ENCODE results near the gene ZNF100. TPM values are rescaled to one million over a fixed set of nuclear protein-coding genes. Genes with fewer than 3 reads are reported as not detected.
A peak's percentile ranks its signal among the peaks of the same experiment; 100 is the strongest.

ZNF100 gene
- total RNA-seq, 2 experiments from 2014 or later: 24.7 to 27.0 TPM

- no peaks in the 10 kb centered on the region for H3K9me3 Mint-ChIP-seq (ENCODE audit: low read depth)
- no peaks in the 10 kb centered on the region for H3K4me1 Mint-ChIP-seq
- DNase-seq (no peak), ATAC-seq (no peak)
- intact Hi-C loops (cut with DNase I, micrococcal nuclease): no loop called here
- no peak overlapping the region for H3K27ac Mint-ChIP-seq
- H3K36me3 Mint-ChIP-seq (ENCODE audit: low read depth): no peaks in the 10 kb centered on the region
- ChIA-PET CTCF (interaction anchor here (1.5 kb wide), 1 partner anchor 8 kb away, joined by 5 read pairs; no protein-coding TSS in a partner anchor), POLR2A (no interaction called here)
- H3K4me3 Mint-ChIP-seq: no peak overlapping the region
- no peaks in the 10 kb centered on the region for H3K27me3 Mint-ChIP-seq
Observed at GRCh38 chr19:21704320-21704719, 63.1 kb downstream of the ZNF100 start.

GRCh38 chr19:21699197-21699596, 68.2 kb downstream of the ZNF100 start:
- intact Hi-C loops (cut with DNase I, micrococcal nuclease): loop anchor here (2.0 to 10.0 kb wide), 3 partner anchors 214 to 1176 kb away; no protein-coding TSS in a partner anchor
- DNase-seq: no peak
- Mint-ChIP-seq H3K27ac (no peak overlapping the region), H3K36me3 (ENCODE audit: low read depth) (no peaks in the 10 kb centered on the region), H3K4me3 (no peak overlapping the region), H3K4me1 (no peaks in the 10 kb centered on the region), H3K9me3 (ENCODE audit: low read depth) (no peaks in the 10 kb centered on the region), H3K27me3 (no peaks in the 10 kb centered on the region)
- ChIA-PET POLR2A (no interaction called here), CTCF (interaction anchor here (1.3 kb wide), 1 partner anchor 10 kb away, joined by 3 read pairs; no protein-coding TSS in a partner anchor)
- ATAC-seq: no peak

- H3K4me3 Mint-ChIP-seq: no peak overlapping the region
- no peak overlapping the region for H3K27ac Mint-ChIP-seq
- ATAC-seq: no peak
- intact Hi-C loops (cut with DNase I, micrococcal nuclease): loop anchor here (1.0 to 10.0 kb wide), 5 partner anchors 213 to 1177 kb away; no protein-coding TSS in a partner anchor
- no peaks in the 10 kb centered on the region for H3K9me3 Mint-ChIP-seq (ENCODE audit: low read depth)
- ChIA-PET CTCF (interaction anchor here (0.6 to 1.1 kb wide), 3 partner anchors 9 to 495 kb away, joined by 3 to 4 read pairs (median 3); no protein-coding TSS in a partner anchor), POLR2A (no interaction called here)
- H3K36me3 Mint-ChIP-seq (ENCODE audit: low read depth): no peaks in the 10 kb centered on the region
- H3K27me3 Mint-ChIP-seq: no peaks in the 10 kb centered on the region
- no peak for DNase-seq
- H3K4me1 Mint-ChIP-seq: no peaks in the 10 kb centered on the region
Observed at GRCh38 chr19:21698215-21698614, 69.2 kb downstream of the ZNF100 start.

GRCh38 chr19:21697698-21698097, 69.7 kb downstream of the ZNF100 start:
- CTCF ChIA-PET: interaction anchor here (0.6 to 1.1 kb wide), 5 partner anchors 9 to 494 kb away, joined by 3 to 4 read pairs (median 3); no protein-coding TSS in a partner anchor
- no peaks in the 10 kb centered on the region for H3K9me3 Mint-ChIP-seq (ENCODE audit: low read depth)
- POLR2A ChIA-PET: no interaction called here
- no peak overlapping the region for H3K27ac Mint-ChIP-seq
- intact Hi-C loops (cut with DNase I, micrococcal nuclease): loop anchor here (1.0 to 10.0 kb wide), 5 partner anchors 213 to 1177 kb away; no protein-coding TSS in a partner anchor
- no peaks in the 10 kb centered on the region for H3K4me1 Mint-ChIP-seq
- H3K36me3 Mint-ChIP-seq (ENCODE audit: low read depth): no peaks in the 10 kb centered on the region
- no peak overlapping the region for H3K4me3 Mint-ChIP-seq
- no peaks in the 10 kb centered on the region for H3K27me3 Mint-ChIP-seq
- DNase-seq: no peak
- ATAC-seq: no peak

- Mint-ChIP-seq H3K27ac (no peak overlapping the region), H3K4me3 (no peak overlapping the region), H3K9me3 (ENCODE audit: low read depth) (no peaks in the 10 kb centered on the region), H3K4me1 (no peaks in the 10 kb centered on the region), H3K27me3 (no peaks in the 10 kb centered on the region), H3K36me3 (ENCODE audit: low read depth) (no peaks in the 10 kb centered on the region)
- ChIA-PET CTCF (interaction anchor here (0.6 to 0.7 kb wide), 3 partner anchors 47 to 269 kb away, joined by 3 read pairs; no protein-coding TSS in a partner anchor), POLR2A (no interaction called here)
- ATAC-seq: no peak
- intact Hi-C loops (cut with DNase I, micrococcal nuclease): loop anchor here (10.0 kb wide), 2 partner anchors 210 to 1180 kb away; no protein-coding TSS in a partner anchor
- DNase-seq: no peak
Observed at GRCh38 chr19:21694171-21694906, 73.0 kb downstream of the ZNF100 start.

GRCh38 chr19:21693399-21693798, 74.0 kb downstream of the ZNF100 start:
- ChIA-PET POLR2A (no interaction called here), CTCF (interaction anchor here (0.6 to 0.7 kb wide), 2 partner anchors 57 to 268 kb away, joined by 3 read pairs; no protein-coding TSS in a partner anchor)
- ATAC-seq (no peak), DNase-seq (no peak)
- no peaks in the 10 kb centered on the region for H3K9me3 Mint-ChIP-seq (ENCODE audit: low read depth)
- no peaks in the 10 kb centered on the region for H3K36me3 Mint-ChIP-seq (ENCODE audit: low read depth)
- no peak overlapping the region for H3K4me3 Mint-ChIP-seq
- no peaks in the 10 kb centered on the region for H3K4me1 Mint-ChIP-seq
- H3K27ac Mint-ChIP-seq: no peak overlapping the region
- H3K27me3 Mint-ChIP-seq: no peaks in the 10 kb centered on the region
- intact Hi-C loops (cut with DNase I, micrococcal nuclease): loop anchor here (10.0 kb wide), 2 partner anchors 209 to 1181 kb away; no protein-coding TSS in a partner anchor

GRCh38 chr19:21691661-21692060, 75.7 kb downstream of the ZNF100 start:
- intact Hi-C loops (cut with DNase I, micrococcal nuclease): loop anchor here (10.0 kb wide), 2 partner anchors 207 to 1183 kb away; no protein-coding TSS in a partner anchor
- H3K9me3 Mint-ChIP-seq (ENCODE audit: low read depth): no peaks in the 10 kb centered on the region
- no peak for ATAC-seq
- no peak for DNase-seq
- H3K4me3 Mint-ChIP-seq: no peak overlapping the region
- H3K27ac Mint-ChIP-seq: no peak overlapping the region
- POLR2A ChIA-PET: no interaction called here
- CTCF ChIA-PET: no interaction called here
- H3K27me3 Mint-ChIP-seq: no peaks in the 10 kb centered on the region
- H3K36me3 Mint-ChIP-seq (ENCODE audit: low read depth): no peaks in the 10 kb centered on the region
- no peaks in the 10 kb centered on the region for H3K4me1 Mint-ChIP-seq

- no peak overlapping the region for H3K27ac Mint-ChIP-seq
- no peaks in the 10 kb centered on the region for H3K4me1 Mint-ChIP-seq
- CTCF ChIA-PET: interaction anchor here (0.8 to 1.1 kb wide), 2 partner anchors 9 to 13 kb away, joined by 3 to 4 read pairs; no protein-coding TSS in a partner anchor
- H3K4me3 Mint-ChIP-seq: no peak overlapping the region
- H3K36me3 Mint-ChIP-seq (ENCODE audit: low read depth): no peaks in the 10 kb centered on the region
- intact Hi-C loops (cut with DNase I, micrococcal nuclease): no loop called here
- no peak for DNase-seq
- POLR2A ChIA-PET: no interaction called here
- ATAC-seq: no peak
- H3K9me3 Mint-ChIP-seq (ENCODE audit: low read depth): no peaks in the 10 kb centered on the region
- no peaks in the 10 kb centered on the region for H3K27me3 Mint-ChIP-seq
Observed at GRCh38 chr19:21688464-21688863, 78.9 kb downstream of the ZNF100 start.

- H3K27ac Mint-ChIP-seq: no peak overlapping the region
- ATAC-seq: no peak
- H3K36me3 Mint-ChIP-seq (ENCODE audit: low read depth): no peaks in the 10 kb centered on the region
- H3K4me3 Mint-ChIP-seq: no peak overlapping the region
- POLR2A ChIA-PET: no interaction called here
- no peak for DNase-seq
- CTCF ChIA-PET: no interaction called here
- H3K27me3 Mint-ChIP-seq: peaks cover 4% of the 10 kb centered on the region
- H3K4me1 Mint-ChIP-seq: peaks cover 5% of the 10 kb centered on the region
- H3K9me3 Mint-ChIP-seq (ENCODE audit: low read depth): peaks cover 5% of the 10 kb centered on the region
- intact Hi-C loops (cut with DNase I, micrococcal nuclease): no loop called here
Observed at GRCh38 chr19:21680671-21681070, 86.7 kb downstream of the ZNF100 start.

- no peak overlapping the region for H3K27ac Mint-ChIP-seq
- no peaks in the 10 kb centered on the region for H3K36me3 Mint-ChIP-seq (ENCODE audit: low read depth)
- DNase-seq (no peak), ATAC-seq (no peak)
- intact Hi-C loops (cut with DNase I, micrococcal nuclease): no loop called here
- H3K27me3 Mint-ChIP-seq: peaks cover 4% of the 10 kb centered on the region
- H3K4me3 Mint-ChIP-seq: no peak overlapping the region
- POLR2A ChIA-PET: no interaction called here
- peaks cover 5% of the 10 kb centered on the region for H3K4me1 Mint-ChIP-seq
- peaks cover 5% of the 10 kb centered on the region for H3K9me3 Mint-ChIP-seq (ENCODE audit: low read depth)
- CTCF ChIA-PET: no interaction called here
Observed at GRCh38 chr19:21680026-21680425, 87.4 kb downstream of the ZNF100 start.

GRCh38 chr19:21677696-21678418, 89.5 kb downstream of the ZNF100 start:
- peak; percentile 55 for DNase-seq
- intact Hi-C loops (cut with DNase I, micrococcal nuclease): loop anchor here in 1 of 2 experiments (5.0 kb wide), 1 partner anchor 176 kb away; no protein-coding TSS in a partner anchor
- peak; percentile 75 for ATAC-seq
- ChIA-PET POLR2A (no interaction called here), CTCF (interaction anchor here (1.0 kb wide), 1 partner anchor 89 kb away, joined by 3 read pairs; no protein-coding TSS in a partner anchor)
- Mint-ChIP-seq H3K9me3 (ENCODE audit: low read depth) (peaks cover 5% of the 10 kb centered on the region), H3K4me3 (peak overlapping the region; percentile 58), H3K4me1 (peaks cover 5% of the 10 kb centered on the region), H3K27ac (peak overlapping the region; percentile 67), H3K27me3 (peaks cover 4% of the 10 kb centered on the region), H3K36me3 (ENCODE audit: low read depth) (no peaks in the 10 kb centered on the region)

Measured in activated CD4-positive, alpha-beta T cell treated with anti-CD3 and anti-CD28 coated beads for 36 hours (primary cell).